ENCODE measurements around the gene HOXA6.

Gene HOXA6

GRCh38 chr7:27171637-27172314, 24.2 kb upstream of the HOXA6 start:
- no peak for DNase-seq (ENCODE audit: low read depth in 1 of 2, low spot score in 1 of 2)
- Histone ChIP-seq H3K4me3 (replicated peaks; ENCODE audit: insufficient read depth, low read length) (no peak overlapping the region), H3K27ac (replicated peaks) (no peak overlapping the region), H3K27me3 (ENCODE audit: insufficient read depth, poor library complexity, severe bottlenecking) (peaks cover 77% of the 10 kb centered on the region)
- no peak for TF ChIP-seq REST (IDR thresholded peaks at IDR 0.05; ENCODE audit: insufficient replicate concordance, low read depth)
- no peak for TF ChIP-seq CTCF (IDR thresholded peaks at IDR 0.05; ENCODE audit: insufficient read depth, low read length)
- TF ChIP-seq GABPA (IDR thresholded peaks at IDR 0.05; ENCODE audit: low read depth): no peak
- no peak for TF ChIP-seq POLR2AphosphoS5 (IDR thresholded peaks at IDR 0.05; ENCODE audit: low read depth)
- no peak for TF ChIP-seq SPI1 (IDR thresholded peaks at IDR 0.05; ENCODE audit: borderline replicate concordance, low read depth)

- Histone ChIP-seq H3K27me3 (ENCODE audit: insufficient read depth, poor library complexity, severe bottlenecking) (peaks cover 82% of the 10 kb centered on the region), H3K27ac (replicated peaks) (no peak overlapping the region), H3K4me3 (replicated peaks; ENCODE audit: insufficient read depth, low read length) (no peak overlapping the region)
- TF ChIP-seq POLR2AphosphoS5 (IDR thresholded peaks at IDR 0.05; ENCODE audit: low read depth) (no peak), REST (IDR thresholded peaks at IDR 0.05; ENCODE audit: insufficient replicate concordance, low read depth) (no peak), GABPA (IDR thresholded peaks at IDR 0.05; ENCODE audit: low read depth) (no peak), SPI1 (IDR thresholded peaks at IDR 0.05; ENCODE audit: borderline replicate concordance, low read depth) (no peak), CTCF (IDR thresholded peaks at IDR 0.05; ENCODE audit: insufficient read depth, low read length) (no peak)
- no peak for DNase-seq (ENCODE audit: low read depth in 1 of 2, low spot score in 1 of 2)
These were observed 23.7 kb upstream of the HOXA6 start for GRCh38 chr7:27171325-27171636.

- H3K4me3 ChIP-seq (replicated peaks; ENCODE audit: insufficient read depth, low read length): no peak overlapping the region
- H3K27ac ChIP-seq (replicated peaks): no peak overlapping the region
- H3K27me3 ChIP-seq (ENCODE audit: insufficient read depth, poor library complexity, severe bottlenecking): peaks cover 88% of the 10 kb centered on the region
- DNase-seq (ENCODE audit: low read depth in 1 of 2, low spot score in 1 of 2): no peak
- TF ChIP-seq POLR2AphosphoS5 (IDR thresholded peaks at IDR 0.05; ENCODE audit: low read depth): no peak
- no peak for TF ChIP-seq SPI1 (IDR thresholded peaks at IDR 0.05; ENCODE audit: borderline replicate concordance, low read depth)
- TF ChIP-seq REST (IDR thresholded peaks at IDR 0.05; ENCODE audit: insufficient replicate concordance, low read depth): no peak
- no peak for TF ChIP-seq GABPA (IDR thresholded peaks at IDR 0.05; ENCODE audit: low read depth)
- no peak for TF ChIP-seq CTCF (IDR thresholded peaks at IDR 0.05; ENCODE audit: insufficient read depth, low read length)
These were observed 23.1 kb upstream of the HOXA6 start for GRCh38 chr7:27170426-27171324.
